ENCODE results near the gene SLC1A2.

GRCh38 chr11:35394941-35395340 is 24.4 kb downstream of the SLC1A2 start:
- TF ChIP-seq CTCF (IDR thresholded peaks at IDR 0.05; ENCODE audit: insufficient read depth, low read length, poor library complexity, severe bottlenecking) (no peak), EZH2phosphoT487 (conservative IDR thresholded peaks at IDR 0.05; ENCODE audit: low read length) (no peak)
